HL-60/S4 treated with phorbol 12-myristate 13-acetate at 8.2 ng/mL for 4 days and 3 days (cell line): ENCODE results near the gene OGFOD2.
"Not testable (repeated sequence)": the region's sequence is repeated elsewhere in the genome, so short reads cannot be mapped to it uniquely, and the experiment has no call there.

Source experiments
- in situ Hi-C: fragments of 300-500 bp; cut with MboI; formaldehyde crosslinking; loops from 2 replicates; pipeline ENCODE4 v1.15.0; 2022; ENCODE audit warnings: low sequenced_read_pairs

The OGFOD2 gene

DNA sequence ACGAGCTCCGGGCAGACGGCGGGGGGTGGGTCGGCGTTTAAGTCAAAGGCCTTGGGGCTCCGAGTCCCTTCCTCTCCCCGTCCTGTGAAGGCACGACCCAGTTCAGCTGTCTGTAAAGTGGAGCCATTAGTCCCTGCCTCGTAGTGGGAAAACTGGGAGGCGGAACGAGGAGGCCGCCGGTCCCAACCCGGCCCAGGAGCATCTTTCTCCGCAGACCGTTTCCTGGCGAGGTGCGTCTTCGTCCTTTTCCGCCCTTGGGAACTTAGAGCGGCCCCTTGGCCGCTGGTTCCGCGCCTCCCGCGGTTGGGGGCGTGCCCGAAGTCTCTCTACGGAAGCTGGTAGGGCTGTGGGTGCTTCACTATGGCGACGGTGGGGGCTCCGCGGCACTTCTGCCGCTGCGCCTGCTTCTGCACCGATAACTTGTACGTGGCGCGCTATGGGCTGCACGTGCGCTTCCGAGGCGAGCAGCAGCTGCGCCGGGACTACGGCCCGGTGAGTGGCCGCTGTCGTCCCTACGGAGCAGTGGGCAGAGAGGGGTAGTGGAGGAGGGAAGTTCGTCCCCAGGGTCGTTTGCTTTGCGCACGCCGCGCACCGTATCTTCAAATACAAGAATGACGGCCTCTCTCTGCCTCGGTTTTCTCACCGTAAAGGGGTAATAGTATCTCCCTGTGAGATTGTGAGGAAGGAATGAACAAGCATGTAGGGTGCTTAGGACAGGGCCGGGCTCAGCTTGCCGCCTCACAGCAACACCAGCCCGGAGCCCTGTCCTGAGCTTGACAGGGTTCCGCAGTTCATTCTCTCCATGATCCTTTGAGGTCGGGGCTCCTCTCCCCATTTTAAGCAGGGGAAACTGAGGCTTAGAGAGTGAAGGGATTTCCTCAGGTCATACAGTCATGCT is at the start of gene OGFOD2:
OGFOD2 (plus strand) TSS at position 353 of the 898 bp plus-strand sequence; CDS start at position 361, 8 bp downstream.
- in situ Hi-C loops = no loop called here

DNA sequence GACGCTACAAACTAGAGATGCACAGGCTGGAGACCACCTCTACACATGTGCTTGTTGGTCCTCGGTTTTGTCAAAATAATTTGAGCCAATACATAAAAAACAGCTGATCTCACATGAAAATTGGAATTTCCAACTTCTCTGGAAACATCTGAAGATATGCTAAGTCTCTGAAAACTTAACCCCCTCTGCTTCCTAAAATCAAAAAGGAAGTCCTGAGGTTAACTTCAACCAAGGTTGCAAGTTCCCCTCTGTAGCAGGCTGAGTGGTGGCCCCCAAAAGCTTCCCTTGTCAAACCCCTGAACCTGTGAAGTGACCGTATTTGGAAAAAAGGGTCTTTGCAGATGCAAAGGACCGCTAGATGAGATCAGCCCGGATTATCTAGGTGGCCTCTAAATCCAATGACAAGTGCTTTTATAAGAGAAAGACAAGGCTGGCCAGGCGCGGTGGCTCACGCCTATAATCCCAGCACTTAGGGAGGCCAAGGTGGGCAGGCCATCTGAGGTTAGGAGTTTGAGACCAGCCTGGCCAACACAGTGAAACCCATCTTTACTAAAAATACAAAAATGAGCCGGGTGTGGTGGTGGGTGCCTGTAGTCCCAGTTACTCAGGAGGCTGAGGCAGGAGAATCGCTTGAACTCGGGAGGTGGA is 47.2 kb upstream of the OGFOD2 start:
- in situ Hi-C loops = no loop called here

DNA sequence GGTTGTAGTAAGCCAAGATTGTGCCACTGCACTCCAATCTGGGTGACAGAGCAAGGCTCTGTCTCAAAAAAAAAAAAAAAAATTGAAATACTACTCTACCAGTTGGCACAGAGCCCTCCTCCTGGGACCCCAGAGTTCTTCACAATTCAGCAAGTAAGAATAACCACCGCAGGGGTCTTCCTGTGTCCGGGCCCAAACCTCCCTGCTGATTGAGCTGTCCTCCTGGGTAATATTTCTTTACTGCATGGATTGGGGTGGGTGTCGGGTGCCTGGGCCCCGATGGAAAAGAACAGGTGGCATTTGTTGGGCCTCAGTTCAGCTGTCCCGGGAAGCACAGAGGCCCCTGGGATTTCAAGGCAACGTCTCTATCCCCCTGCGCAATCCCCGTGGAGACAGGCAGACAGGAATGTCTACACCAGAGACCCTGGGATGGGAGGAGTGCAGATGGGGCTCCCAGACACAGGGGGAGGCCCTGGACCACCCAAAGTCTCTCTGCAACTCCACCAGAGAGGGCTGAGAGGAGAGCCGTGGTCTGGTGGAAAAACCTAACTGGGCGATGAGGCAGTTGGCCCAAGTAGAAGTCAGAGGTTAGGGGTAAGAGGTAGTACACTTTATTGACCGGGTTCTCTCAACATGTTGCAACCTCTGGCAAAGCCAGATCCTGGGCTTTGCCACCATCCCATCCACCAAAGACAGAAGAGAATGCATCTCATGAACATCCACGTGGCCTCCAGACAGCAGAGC is 46.5 kb upstream of the OGFOD2 start:
- in situ Hi-C loops = no loop called here

DNA sequence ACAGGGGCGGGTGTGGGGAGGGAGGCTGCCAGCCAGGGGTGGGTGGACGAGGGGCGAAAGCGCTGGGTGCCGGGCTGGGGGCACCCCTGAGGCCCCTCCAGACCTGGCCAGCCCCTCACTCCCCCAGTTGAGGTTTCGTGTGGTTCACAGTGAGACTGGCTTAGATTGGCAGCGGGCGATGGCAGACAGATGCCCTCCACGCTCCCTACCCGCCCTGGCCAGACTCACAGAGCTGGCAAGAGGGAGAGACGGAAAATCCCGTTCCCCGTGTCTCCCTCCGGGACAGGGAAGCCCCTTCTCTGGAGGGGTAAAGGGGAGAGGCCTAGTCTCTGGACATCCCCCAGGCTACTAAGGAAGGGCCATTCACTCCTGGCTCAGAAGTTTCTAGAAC is 45.9 kb upstream of the OGFOD2 start:
- in situ Hi-C loops = no loop called here

DNA sequence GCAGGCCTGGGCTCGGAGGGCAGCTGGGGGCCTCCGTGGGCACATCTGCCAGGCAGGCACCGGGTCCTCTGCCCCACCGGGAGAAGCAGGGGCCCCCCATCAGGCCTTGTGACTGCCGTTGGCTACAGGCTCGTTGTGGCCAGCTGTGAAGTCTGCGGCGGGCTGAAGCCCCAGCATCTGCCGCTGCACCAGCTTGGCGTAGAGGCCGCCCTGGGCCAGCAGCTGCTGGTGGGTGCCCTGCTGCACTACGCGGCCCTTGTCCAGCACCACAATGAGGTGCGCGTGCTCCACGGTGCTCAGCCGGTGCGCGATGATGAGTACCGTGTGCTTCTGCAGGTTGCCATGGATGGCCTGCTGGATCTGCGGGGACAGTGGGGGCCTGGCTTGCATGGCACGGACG is 45.2 kb upstream of the OGFOD2 start:
- in situ Hi-C loops = no loop called here

- in situ Hi-C loops = no loop called here
Observed at GRCh38 chr12:122932207-122932606, 42.8 kb upstream of the OGFOD2 start.

DNA sequence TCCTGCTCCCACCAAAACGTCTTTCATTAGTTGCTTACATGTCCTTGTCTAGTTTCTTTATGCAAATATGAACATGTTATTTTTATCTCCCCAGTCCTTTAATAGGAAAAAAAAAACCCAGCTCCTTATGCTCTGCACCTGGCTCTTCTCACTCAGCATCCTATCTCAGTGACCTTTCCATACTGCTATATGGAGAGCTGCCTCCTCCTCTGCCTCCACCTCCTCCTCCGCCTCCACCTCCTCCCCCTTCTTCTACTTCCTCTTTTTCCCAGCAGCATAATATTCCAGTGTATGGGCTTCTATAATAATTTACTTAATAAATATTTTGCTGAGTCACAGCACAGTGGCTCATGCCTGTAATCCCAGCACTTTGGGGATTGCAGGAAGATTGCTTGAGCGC is 40.3 kb upstream of the OGFOD2 start:
- in situ Hi-C loops = no loop called here

GRCh38 chr12:122935318-122935717 is 39.7 kb upstream of the OGFOD2 start:
- in situ Hi-C loops = no loop called here

DNA sequence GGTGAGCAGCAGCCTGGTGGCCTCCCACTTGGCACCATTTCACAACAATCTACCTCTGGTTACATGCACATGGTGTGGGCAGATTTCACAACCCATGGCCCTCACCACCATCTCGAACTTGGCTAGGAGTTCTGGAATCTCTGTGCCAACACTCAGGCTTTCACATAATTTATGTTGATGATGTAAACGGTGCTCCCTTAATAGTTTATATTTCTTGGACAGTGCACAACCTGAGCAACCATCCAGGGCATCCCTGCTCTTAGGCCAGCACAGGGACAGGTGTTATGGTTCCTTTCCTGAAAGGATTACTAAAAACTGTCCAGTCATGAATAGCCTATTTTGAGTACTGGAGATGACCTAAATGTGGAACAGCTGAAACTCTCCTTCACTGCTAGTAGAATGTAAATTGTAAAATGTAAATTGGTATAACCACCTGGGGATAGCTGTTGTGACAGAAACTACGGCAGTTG is 37.4 kb upstream of the OGFOD2 start:
- in situ Hi-C loops = no loop called here

GRCh38 chr12:122939125-122939524 is 35.9 kb upstream of the OGFOD2 start:
- in situ Hi-C loops = no loop called here

DNA sequence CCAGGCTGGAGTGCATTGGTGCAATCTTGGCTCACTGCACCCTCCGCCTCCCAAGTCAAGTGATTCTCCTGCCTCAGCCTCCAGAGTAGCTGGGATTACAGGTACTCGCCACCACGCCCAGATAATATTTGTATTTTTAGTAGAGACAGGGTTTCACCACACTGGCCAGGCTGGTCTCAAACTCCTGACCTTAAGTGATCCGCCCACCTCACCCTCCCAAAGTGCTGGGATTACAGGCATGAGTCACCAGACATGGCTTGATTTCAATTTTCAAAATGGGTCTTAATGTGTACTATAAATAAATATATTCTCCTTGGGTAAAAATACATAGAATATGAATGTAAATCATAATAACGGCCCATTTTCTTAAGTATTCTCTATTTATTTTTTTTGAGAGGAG is 33.7 kb upstream of the OGFOD2 start:
- in situ Hi-C loops = not testable (repeated sequence)

DNA sequence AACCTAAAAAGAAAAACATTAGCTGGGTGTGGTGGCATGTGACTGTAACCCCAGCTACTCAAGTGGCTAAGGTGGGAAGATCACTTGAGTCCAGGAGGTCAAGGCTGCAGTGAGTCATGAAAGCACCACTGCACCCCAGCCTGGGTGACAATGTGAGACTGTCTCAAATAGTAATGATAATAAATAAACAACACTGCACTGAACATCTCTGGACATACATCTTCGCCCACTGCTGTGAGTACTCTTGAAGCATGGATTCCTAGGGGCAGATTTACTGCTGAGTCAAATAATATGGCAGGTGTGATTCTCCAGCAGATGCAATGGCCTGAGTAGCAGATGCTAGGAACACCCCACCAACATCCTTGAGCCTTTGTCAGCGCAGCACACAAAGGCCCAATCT is 32.4 kb upstream of the OGFOD2 start:
- in situ Hi-C loops = no loop called here

DNA sequence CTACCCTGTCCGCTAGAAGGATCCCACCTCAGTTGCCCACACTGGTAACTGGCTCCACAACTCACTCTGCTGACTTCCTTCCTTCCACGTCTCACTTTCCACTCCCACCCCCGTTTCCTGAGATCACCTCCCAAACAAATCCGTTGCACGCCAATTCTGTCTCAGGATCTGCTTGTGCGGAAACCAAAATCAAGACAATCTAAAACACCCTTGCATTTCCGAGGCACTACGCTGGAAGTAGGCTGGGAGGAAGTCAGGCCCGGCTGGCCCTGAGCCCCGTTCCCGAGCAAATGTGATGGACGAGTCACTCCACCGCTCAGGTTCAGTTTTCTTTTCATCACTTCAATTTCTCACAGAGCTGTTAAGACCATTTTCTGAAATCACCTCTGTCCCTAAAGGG is 31.8 kb upstream of the OGFOD2 start:
- in situ Hi-C loops = no loop called here

DNA sequence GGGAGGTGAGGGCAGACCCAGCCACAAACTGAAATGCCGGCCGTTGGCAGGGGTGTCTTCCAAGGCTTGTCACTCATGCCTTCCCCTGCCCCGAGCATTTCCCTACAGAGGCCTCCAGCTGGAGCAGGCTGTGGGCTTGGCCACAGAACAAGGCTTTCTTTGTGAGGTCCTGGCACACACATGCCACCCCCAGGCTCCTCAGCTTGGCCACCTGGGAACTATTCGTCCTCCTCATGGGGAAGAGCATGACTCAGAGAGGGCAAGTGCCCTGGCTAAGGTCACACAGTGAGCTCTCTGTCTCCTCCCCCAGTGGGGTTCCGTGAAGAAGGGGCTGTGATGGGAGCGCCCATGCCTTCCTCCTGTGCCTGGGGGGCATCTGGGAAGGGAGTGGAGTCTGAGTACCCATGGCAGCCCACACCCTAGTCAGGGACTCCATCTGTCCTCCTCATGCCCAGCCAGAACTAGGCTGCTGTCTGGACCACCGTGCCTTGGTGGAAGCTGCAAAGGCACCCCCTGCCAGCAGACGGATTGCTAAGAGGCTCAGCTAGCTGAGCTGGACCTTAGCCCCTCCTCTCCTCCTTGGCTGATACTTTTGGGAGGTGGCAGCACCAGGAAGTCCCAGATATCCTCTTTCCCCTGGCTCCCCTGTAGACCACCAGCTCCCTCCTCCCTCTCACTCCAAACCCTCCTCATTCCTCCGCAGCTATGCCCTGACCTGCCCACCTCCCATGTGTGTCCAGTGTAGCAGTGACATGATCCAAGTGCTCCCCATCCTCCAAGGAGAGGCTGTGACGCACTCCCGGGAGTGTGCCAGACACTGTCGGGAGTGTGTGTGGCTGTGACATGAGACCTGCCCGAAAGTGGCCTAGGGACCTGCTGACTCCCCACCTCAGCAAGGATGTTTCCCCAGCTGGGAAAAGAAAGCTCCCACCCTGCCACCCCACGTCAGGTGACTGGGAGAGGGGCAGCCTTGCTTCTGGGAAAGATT is 30.1 kb upstream of the OGFOD2 start:
- in situ Hi-C loops = no loop called here

DNA sequence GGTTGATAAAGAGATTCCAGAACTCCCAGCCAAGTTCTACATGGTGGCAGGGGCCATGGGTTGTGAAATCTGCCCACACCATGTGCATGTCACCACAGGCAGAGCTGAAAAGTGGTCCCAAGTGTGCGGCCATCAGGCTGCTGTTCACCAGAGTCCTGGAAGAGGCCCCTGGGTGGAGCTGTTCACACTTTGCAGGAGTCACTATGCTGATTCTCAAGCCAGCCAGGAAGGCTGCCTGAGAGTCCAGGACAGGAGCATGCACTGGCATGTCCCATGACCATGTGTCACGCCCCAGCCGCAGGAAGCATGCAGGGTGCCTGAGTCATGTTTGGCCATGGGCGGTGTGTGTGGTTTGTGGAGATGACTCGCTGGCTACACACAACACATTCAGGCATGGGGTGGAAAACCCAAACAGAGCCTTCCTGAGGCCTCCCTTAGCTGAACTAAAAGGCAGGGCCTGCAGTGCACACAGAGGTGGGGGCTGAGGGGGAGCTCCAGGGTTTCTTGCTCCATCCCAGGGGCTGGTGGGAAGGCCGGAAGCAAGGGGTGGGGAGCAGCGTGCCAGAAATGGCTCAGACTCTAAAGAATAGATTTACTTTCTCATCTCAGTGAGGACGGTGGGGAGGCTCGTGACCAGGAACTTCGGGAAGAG is 28.2 kb upstream of the OGFOD2 start:
- in situ Hi-C loops = no loop called here

- in situ Hi-C loops = no loop called here
Observed at GRCh38 chr12:122947352-122947792, 27.7 kb upstream of the OGFOD2 start.

- in situ Hi-C loops = no loop called here
Observed at GRCh38 chr12:122948605-122949004, 26.4 kb upstream of the OGFOD2 start.

DNA sequence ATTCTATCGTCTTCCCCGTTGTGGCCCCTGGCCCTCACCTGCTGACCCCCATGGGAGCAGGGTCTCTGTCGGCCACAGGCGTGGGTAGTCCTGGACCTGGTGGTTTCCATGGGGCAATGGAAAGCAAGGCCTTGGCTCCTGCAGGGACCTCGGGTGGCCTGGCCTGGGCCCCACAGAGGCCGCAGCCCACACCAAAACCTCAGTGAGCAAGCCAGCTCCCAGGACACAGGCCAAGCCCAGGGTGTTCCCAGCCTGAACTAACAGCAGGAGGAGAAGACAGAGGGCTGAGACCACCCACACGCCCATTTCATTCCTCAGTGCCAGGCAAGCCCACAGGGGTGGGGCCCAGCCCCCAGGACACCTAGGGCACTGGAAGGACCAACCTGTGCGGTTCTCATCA is 25.6 kb upstream of the OGFOD2 start:
- in situ Hi-C loops = no loop called here

GRCh38 chr12:122949816-122950675 is 25.0 kb upstream of the OGFOD2 start:
- in situ Hi-C loops = loop anchor here (10.0 kb wide), 1 partner anchor 75 kb away; no protein-coding TSS in a partner anchor
